ENCODE results near the gene BATF3.
"Not testable (repeated sequence)": the region's sequence is repeated elsewhere in the genome, so short reads cannot be mapped to it uniquely, and the experiment has no call there.

The BATF3 gene

DNA sequence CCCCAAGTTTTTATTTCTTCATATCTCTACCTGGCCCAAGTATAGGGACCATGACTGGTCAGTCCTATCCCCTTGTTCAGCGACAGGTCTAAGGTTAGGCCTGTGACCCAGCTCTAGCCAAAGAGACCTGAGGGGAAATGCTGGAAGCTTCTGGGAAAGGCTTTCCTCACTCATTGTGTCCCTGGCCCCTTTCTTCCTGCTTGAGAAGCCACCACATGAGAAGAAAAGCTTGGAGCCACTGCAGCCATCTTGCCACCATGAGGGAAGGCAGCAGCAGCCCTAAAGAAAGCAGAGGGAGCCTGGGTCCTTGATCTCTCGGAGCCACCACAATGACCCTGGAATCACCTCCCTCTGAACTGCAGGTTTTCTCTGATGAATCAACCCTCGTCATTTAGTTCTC lies 47.7 kb downstream of the BATF3 start:
- H3K27me3 ChIP-seq (ENCODE audit: low read depth), result no peaks in the 10 kb centered on the region
- H3K36me3 ChIP-seq (replicated peaks), result no peaks in the 10 kb centered on the region
- in situ Hi-C loops (cut with MboI; ENCODE audit: low sequenced_read_pairs), result no loop called here
- DNase-seq (ENCODE audit: low spot score in 2 of 2), result no peak
- no peaks in the 10 kb centered on the region for H3K9me3 ChIP-seq
- H3K4me1 ChIP-seq, result no peaks in the 10 kb centered on the region
- no peak overlapping the region for H3K4me3 ChIP-seq

DNA sequence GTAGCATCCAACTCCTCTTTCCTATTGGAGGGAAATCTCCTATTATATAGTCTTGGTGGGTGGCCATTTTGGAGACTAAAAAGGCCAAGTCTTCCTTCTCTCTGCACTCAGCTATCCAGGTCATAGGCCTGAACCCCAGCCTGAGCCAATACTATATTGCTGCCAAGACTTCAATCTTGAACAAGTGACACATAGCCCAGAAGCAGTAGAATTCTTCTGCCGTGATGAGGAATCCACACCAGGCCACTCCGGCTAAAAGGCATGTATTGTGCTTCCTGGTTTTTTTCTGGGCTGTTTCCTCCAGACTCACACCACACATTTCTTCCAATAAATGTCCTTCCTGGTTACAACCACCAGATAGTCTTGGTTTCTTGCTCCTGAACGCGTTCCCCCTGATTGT lies 48.1 kb downstream of the BATF3 start:
- DNase-seq (ENCODE audit: low spot score in 2 of 2), result no peak
- Histone ChIP-seq H3K4me3 (no peak overlapping the region), H3K27me3 (ENCODE audit: low read depth) (no peaks in the 10 kb centered on the region), H3K9me3 (no peaks in the 10 kb centered on the region), H3K4me1 (no peaks in the 10 kb centered on the region), H3K36me3 (replicated peaks) (no peaks in the 10 kb centered on the region)
- in situ Hi-C loops (cut with MboI; ENCODE audit: low sequenced_read_pairs), result no loop called here

DNA sequence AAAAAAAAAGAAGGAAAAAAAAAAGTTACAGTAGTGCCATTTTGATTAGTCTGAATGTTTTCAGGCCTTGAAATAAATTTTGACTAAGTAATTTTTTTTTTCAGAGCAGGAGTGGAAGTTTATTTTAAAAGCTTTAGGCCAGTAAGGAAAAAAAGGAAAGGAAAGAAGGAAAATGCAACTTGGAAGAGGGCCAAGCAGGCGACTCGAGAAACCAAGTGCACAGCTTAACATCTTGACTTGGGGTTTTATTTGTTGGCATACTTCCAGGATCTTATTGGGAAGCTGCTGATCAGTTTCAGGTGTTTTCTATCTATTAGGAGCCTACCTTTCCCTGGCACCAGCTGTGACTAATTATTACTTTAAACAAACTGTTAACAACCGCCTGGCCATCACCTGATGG lies 49.4 kb downstream of the BATF3 start:
- Histone ChIP-seq H3K4me1 (no peaks in the 10 kb centered on the region), H3K27me3 (ENCODE audit: low read depth) (no peaks in the 10 kb centered on the region), H3K4me3 (no peak overlapping the region), H3K9me3 (no peaks in the 10 kb centered on the region), H3K36me3 (replicated peaks) (no peaks in the 10 kb centered on the region)
- in situ Hi-C loops (cut with MboI; ENCODE audit: low sequenced_read_pairs), result no loop called here
- no peak for DNase-seq (ENCODE audit: low spot score in 2 of 2)

DNA sequence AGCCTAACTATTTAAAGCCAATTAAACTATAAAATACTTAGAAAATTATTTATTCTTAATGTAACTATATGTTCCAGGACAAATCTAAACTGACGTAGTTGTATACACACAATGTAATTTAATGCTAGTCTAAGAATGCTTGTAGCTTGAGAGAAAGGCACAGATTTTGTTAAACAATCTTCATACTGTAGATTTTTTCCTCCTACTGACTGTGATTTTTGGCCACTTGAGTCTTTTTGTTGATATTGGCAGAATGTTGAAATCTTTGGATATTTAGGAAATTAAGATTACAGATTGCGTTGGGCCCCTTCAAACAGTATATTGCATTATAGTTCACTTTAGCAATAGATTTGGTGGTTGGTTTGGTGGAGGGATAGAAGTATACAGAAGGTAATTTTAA lies 50.6 kb downstream of the BATF3 start:
- Histone ChIP-seq H3K9me3 (no peaks in the 10 kb centered on the region), H3K4me3 (no peak overlapping the region), H3K4me1 (no peaks in the 10 kb centered on the region), H3K36me3 (replicated peaks) (no peaks in the 10 kb centered on the region), H3K27me3 (ENCODE audit: low read depth) (no peaks in the 10 kb centered on the region)
- no peak for DNase-seq (ENCODE audit: low spot score in 2 of 2)
- in situ Hi-C loops (cut with MboI; ENCODE audit: low sequenced_read_pairs), result no loop called here

DNA sequence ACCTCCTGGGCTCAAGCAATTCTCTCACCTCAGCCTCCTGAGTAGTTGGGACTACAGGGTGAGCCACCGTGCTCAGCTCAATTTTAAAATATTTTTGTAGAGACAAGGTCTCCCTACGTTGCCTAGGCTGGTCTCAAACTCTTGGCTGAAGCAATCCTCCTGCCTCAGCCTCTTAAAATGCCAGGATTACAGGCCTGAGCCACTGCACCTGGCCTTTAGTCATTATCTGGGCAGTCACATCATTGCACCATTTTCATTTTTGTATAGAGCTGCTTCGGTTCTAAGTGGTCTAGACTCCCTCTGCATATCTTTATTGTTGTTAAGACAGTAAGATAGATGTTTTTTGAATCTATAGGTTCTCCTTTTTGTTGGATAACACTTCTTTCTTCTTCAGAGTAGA lies 51.2 kb downstream of the BATF3 start:
- in situ Hi-C loops (cut with MboI; ENCODE audit: low sequenced_read_pairs), result no loop called here
- no peaks in the 10 kb centered on the region for H3K9me3 ChIP-seq
- no peaks in the 10 kb centered on the region for H3K4me1 ChIP-seq
- H3K4me3 ChIP-seq, result no peak overlapping the region
- H3K27me3 ChIP-seq (ENCODE audit: low read depth), result no peaks in the 10 kb centered on the region
- DNase-seq (ENCODE audit: low spot score in 2 of 2), result no peak
- H3K36me3 ChIP-seq (replicated peaks), result no peaks in the 10 kb centered on the region

DNA sequence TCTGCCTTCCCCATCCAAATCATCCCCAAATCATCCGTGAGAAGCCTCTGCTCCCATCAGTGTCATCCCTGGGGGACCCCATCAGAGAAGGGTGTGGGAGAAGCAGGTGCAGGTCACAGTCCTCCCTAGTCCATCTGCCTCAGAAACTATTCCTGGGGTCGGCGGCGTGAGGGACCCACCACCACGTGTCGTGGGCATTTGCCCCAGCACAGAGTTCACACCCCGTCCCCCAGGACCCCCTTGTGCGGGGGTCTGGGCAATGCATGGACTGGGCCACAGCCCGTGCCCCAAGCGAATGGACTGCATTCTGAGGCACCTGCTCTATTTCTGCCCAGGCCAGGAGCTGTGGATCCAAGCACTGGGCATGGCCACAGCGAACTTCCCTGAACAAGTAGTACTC lies 52.6 kb downstream of the BATF3 start:
- in situ Hi-C loops (cut with MboI; ENCODE audit: low sequenced_read_pairs), result no loop called here

DNA sequence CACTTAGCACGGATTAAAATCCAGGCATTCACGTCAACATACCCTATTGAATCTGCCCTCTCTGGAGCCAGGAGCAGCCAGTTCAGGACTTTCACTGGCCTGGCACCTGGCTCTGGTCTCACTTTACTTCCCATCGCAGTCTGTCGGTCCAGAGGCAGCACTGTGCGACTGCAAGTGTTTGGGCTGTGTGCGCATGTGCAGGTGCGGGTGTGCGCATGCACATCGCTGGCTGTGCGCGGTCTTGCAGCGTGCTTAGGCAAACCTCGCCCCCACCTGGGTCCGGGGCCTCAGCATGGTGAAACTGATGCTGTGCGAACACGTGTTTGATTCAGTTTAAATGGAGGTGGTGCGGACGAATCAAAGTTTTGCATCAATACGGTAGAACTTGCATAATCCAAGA lies 53.1 kb downstream of the BATF3 start:
- H3K4me3 ChIP-seq, result no peak overlapping the region
- DNase-seq (ENCODE audit: low spot score in 2 of 2), result no peak
- in situ Hi-C loops (cut with MboI; ENCODE audit: low sequenced_read_pairs), result no loop called here
- no peaks in the 10 kb centered on the region for H3K27me3 ChIP-seq (ENCODE audit: low read depth)
- H3K36me3 ChIP-seq (replicated peaks), result no peaks in the 10 kb centered on the region
- no peaks in the 10 kb centered on the region for H3K9me3 ChIP-seq
- H3K4me1 ChIP-seq, result no peaks in the 10 kb centered on the region

More for the DNA sequence above, 52.6 kb downstream of the BATF3 start:
- Histone ChIP-seq H3K4me1 (no peaks in the 10 kb centered on the region), H3K4me3 (no peak overlapping the region), H3K36me3 (replicated peaks) (no peaks in the 10 kb centered on the region), H3K9me3 (no peaks in the 10 kb centered on the region), H3K27me3 (ENCODE audit: low read depth) (no peaks in the 10 kb centered on the region)
- no peak for DNase-seq (ENCODE audit: low spot score in 2 of 2)

DNA sequence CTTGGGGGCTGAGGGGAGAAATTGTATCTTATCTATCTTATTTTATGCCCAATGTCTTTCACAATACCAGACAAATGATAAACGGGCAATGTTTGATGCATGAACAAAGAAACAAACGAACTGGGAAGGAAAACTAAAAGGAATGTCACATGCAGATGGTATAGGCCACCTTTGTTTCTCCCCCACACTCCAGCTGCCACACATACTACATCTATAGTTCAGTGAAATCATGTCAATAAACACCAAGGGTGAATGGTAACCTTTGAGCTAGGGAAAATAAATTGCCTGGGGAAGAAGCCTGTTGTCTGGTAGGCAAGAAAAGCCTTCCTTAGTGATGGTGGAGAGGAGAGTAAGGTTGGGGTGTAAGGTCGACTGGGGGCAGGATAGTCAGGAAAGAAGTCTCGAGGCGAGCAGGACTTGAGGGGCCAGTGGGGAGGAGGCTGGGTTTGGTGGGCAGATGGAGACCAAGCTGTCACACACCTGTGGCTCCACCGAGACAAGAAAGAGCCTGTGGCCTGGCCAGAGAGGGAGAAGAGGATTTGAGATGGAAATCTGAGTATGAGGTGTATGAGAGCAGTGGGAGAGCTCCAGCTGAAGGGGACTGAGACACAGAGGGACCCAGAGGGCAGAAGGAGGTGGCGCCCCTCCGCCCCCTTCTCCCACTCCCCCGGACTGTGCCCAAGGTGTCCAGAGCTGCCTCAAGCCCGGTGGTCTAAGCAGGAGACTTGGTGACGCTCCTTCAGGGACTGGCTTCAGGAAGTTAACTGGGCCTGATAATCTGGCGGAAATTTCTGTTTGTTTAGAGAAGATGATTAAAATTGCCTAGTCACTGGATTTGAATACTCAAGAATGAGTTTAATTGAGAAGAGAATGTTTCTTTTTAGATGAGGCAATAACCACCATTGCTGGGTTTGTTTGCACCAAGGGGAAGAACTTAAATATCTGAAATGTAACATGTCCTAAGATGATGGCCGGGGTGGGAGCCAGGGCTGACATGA lies 53.8 kb downstream of the BATF3 start:
- Histone ChIP-seq H3K36me3 (replicated peaks) (no peaks in the 10 kb centered on the region), H3K9me3 (no peaks in the 10 kb centered on the region), H3K4me1 (no peaks in the 10 kb centered on the region), H3K27me3 (ENCODE audit: low read depth) (no peaks in the 10 kb centered on the region), H3K4me3 (no peak overlapping the region)
- no peak for DNase-seq (ENCODE audit: low spot score in 2 of 2)
- in situ Hi-C loops (cut with MboI; ENCODE audit: low sequenced_read_pairs), result no loop called here

DNA sequence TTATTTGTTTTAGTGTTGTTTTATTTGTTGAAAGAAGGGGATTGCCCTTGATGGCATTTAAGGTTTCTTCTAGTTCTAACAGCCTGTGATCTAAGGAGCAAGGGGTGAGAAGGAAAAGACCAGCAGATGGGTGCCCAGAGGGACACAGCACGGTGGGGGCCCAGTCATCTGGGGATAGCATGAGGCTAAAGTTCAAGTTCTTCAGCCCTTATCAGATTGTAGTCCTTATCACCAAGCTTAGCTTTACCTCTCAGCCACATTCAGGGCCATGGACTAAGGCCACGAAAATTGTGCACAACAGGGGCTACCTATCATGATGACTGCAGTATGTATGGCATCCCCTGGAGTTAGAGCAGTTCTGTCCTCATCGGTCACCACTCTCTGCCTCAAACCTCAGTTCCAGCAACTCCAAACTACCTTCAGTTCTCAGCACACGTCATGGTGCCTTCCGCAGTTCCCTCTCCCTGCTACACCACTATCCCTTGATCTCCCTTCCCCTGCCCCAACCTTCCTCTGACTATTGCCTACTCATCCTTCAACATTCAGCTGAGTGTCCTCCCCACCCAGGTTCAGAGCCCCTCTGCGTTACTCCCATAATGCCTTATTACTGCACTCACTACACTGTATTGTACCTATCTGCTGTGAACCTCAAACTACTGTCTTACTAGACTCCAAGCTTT lies 54.6 kb downstream of the BATF3 start:
- Histone ChIP-seq H3K36me3 (replicated peaks) (no peaks in the 10 kb centered on the region), H3K27me3 (ENCODE audit: low read depth) (no peaks in the 10 kb centered on the region), H3K4me1 (no peaks in the 10 kb centered on the region), H3K4me3 (no peak overlapping the region), H3K9me3 (no peaks in the 10 kb centered on the region)
- in situ Hi-C loops (cut with MboI; ENCODE audit: low sequenced_read_pairs), result no loop called here
- no peak for DNase-seq (ENCODE audit: low spot score in 2 of 2)

DNA sequence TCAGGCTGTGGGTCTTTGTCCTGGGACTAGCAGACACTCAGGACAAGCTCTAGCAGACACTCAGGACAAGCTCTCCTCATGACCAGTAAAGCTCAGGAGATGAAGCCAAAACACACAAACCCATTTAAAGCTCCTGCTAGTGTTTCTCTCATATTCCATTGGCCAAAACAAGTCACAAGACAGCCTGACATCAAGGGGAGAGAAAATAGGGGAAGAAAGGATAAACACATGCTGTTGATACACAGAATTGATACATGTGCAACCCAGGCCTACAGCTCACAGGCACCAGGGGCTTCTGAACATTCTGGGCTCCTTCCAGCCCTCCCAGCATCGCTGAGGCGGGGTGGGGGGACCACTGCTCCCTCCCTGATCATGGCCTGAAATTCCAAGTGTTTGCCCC lies 55.8 kb downstream of the BATF3 start:
- Histone ChIP-seq H3K36me3 (replicated peaks) (no peaks in the 10 kb centered on the region), H3K9me3 (no peaks in the 10 kb centered on the region)
- in situ Hi-C loops (cut with MboI; ENCODE audit: low sequenced_read_pairs), result no loop called here

DNA sequence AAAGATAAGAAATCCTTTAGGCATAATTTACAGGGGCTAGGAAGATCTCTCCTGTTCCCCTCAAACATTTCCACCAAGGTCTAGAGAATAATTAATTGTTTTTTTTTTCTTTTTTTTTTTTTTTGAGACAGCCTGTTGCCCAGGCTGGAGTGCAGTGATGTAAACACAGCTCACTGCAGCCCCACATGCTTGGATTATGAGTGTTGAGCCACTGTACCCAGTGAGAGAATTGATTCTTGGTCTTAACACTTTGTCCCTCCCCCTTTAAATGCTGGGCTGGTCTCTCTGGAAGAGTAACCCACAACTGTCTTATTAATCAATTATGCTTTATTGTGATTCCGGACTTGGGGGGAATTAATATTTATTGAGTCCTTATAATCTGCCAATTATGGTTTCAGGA lies 57.7 kb downstream of the BATF3 start:
- no peak for DNase-seq (ENCODE audit: low spot score in 2 of 2)
- in situ Hi-C loops (cut with MboI; ENCODE audit: low sequenced_read_pairs), result no loop called here
- H3K4me1 ChIP-seq, result no peaks in the 10 kb centered on the region
- H3K9me3 ChIP-seq, result no peaks in the 10 kb centered on the region
- H3K27me3 ChIP-seq (ENCODE audit: low read depth), result no peaks in the 10 kb centered on the region
- H3K36me3 ChIP-seq (replicated peaks), result no peaks in the 10 kb centered on the region
- no peak overlapping the region for H3K4me3 ChIP-seq

More for the DNA sequence above, 55.8 kb downstream of the BATF3 start:
- DNase-seq (ENCODE audit: low spot score in 2 of 2), result no peak
- Histone ChIP-seq H3K4me1 (no peaks in the 10 kb centered on the region), H3K4me3 (no peak overlapping the region), H3K27me3 (ENCODE audit: low read depth) (no peaks in the 10 kb centered on the region)

DNA sequence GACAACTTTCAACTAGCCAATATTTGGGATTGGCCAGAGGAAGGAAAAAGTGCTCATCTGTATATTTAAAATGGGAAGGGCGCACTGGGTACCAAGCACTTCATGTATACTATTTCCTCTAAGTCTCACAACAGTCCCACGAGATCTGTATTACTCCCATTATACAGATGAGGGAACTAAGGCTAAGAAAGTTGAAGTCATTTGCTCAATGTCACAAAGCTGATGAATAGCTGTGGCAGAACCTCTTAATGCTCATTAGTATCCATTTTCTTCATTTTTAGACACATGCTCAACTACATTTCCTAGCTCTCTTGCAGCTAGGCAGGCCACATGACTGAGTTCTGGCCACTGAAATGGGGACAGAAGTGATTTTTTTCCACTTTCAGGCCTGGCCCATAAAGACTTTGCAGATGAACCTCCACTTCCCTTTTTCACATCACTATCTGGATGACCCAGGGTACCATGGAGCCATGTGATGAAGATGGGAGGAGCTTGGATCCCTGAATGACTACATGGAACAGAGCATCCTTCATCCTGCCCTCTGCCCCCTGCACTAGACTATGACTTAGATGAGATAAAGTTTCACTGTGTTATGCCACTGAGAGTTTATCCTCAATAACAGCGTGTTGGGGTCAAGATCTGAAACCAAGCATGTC lies 59.3 kb downstream of the BATF3 start:
- H3K27me3 ChIP-seq (ENCODE audit: low read depth), result no peaks in the 10 kb centered on the region
- no peaks in the 10 kb centered on the region for H3K36me3 ChIP-seq (replicated peaks)
- in situ Hi-C loops (cut with MboI; ENCODE audit: low sequenced_read_pairs), result no loop called here
- DNase-seq (ENCODE audit: low spot score in 2 of 2), result no peak
- no peaks in the 10 kb centered on the region for H3K9me3 ChIP-seq
- H3K4me1 ChIP-seq, result peaks cover under 1% of the 10 kb centered on the region; the same call in 1 of the 2 replicates
- no peak overlapping the region for H3K4me3 ChIP-seq

DNA sequence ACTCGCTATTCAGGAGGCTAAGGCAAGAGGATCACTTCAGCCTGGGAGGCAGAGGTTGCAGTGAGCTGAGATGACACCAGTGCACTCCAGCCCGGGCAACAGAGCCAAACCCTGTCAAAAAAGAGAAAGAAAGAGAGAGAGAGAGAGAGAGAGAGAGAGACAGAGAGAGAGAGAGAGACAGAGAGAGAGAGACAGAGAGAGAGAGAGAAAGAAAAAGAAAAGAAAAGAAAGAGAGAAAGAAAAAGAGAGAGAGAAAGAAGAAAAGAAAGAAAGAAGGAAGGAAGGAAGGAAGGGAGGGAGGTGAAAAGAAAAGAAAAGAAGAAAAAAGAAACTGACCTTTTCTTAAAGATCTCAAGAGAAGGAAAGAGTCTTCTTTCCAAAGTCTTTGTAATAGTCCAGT lies 60.1 kb downstream of the BATF3 start:
- H3K4me3 ChIP-seq; H3K4me1 ChIP-seq; H3K9me3 ChIP-seq; H3K36me3 ChIP-seq (replicated peaks); H3K27me3 ChIP-seq (ENCODE audit: low read depth); in situ Hi-C loops (cut with MboI; ENCODE audit: low sequenced_read_pairs); DNase-seq (ENCODE audit: low spot score in 2 of 2): not testable (repeated sequence)

All from HAP-1 (cell line).